ENCODE results near the gene PPP2R5C. TPM values are rescaled to one million over a fixed set of nuclear protein-coding genes. Genes with fewer than 3 reads are reported as not detected.
"Not testable (repeated sequence)": the region's sequence is repeated elsewhere in the genome, so short reads cannot be mapped to it uniquely, and the experiment has no call there.

Gene PPP2R5C
- total RNA-seq, 1 donor from 2014 or later = 134 TPM

DNA sequence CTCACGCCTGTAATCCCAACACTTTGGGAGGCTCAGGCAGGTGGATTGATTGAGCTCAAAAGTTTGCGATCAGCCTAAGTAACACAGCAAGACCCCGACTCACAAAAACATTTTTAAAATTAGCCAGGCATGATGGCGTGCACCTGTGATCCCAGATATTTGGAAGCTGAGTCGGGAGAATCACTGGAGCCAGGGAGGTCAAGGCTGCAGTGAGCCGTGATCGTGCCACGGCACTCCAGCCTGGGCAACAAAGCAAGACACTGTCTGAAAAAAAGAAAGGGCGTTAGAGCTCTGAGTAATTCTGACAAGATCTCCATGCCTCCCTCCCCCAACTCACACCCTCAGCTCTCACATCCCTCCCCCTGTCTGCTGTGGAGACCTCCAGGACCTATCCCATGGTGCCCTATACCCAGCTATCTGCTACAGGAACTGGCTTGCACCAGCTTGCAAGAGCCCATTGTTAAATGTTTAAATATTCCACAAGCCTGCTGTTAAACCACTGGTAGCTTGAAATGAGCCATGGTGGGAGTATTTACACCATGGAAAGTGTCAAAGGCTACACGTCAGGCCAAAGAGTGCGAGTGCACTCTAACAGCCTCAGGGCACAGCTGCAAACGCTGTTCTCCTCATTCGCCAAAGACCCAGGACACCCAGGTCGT, 35.1 kb upstream of the PPP2R5C start:
- no peak overlapping the region for H3K27ac Mint-ChIP-seq (ENCODE audit: unreplicated experiment)

DNA sequence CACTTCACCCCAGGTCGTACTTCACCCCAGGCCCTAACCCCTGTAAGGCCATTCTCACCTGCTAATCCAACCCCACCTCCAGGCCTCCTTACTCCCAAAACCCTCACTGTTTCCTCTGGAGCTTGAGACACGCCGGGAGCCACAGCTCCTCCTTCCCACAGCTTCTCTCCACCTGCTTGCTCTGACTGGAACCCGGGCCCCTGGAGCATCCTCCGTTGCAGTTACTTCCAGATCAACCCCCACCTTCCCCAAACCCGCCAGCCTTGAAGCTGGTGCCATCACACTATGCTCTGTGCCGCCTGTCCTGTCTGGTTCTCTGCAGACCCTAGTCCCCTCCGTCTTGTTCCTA, 34.6 kb upstream of the PPP2R5C start:
- TF ChIP-seq, protein P1, sequence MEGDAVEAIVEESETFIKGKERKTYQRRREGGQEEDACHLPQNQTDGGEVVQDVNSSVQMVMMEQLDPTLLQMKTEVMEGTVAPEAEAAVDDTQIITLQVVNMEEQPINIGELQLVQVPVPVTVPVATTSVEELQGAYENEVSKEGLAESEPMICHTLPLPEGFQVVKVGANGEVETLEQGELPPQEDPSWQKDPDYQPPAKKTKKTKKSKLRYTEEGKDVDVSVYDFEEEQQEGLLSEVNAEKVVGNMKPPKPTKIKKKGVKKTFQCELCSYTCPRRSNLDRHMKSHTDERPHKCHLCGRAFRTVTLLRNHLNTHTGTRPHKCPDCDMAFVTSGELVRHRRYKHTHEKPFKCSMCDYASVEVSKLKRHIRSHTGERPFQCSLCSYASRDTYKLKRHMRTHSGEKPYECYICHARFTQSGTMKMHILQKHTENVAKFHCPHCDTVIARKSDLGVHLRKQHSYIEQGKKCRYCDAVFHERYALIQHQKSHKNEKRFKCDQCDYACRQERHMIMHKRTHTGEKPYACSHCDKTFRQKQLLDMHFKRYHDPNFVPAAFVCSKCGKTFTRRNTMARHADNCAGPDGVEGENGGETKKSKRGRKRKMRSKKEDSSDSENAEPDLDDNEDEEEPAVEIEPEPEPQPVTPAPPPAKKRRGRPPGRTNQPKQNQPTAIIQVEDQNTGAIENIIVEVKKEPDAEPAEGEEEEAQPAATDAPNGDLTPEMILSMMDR (conservative IDR thresholded peaks at IDR 0.05) = no peak
- Mint-ChIP-seq H3K4me3 (no peak overlapping the region), H3K27ac (ENCODE audit: unreplicated experiment) (no peak overlapping the region), H3K36me3 (ENCODE audit: low read depth) (no peaks in the 10 kb centered on the region), H3K4me1 (peaks cover 20% of the 10 kb centered on the region), H3K27me3 (ENCODE audit: low read depth) (no peaks in the 10 kb centered on the region), H3K9me3 (peaks cover 5% of the 10 kb centered on the region)
- DNase-seq (ENCODE audit: low read depth, low spot score) = no peak

More for the DNA sequence above, 35.1 kb upstream of the PPP2R5C start:
- Mint-ChIP-seq H3K4me3 (no peak overlapping the region), H3K9me3 (peaks cover 5% of the 10 kb centered on the region), H3K27me3 (ENCODE audit: low read depth) (no peaks in the 10 kb centered on the region), H3K4me1 (peaks cover 22% of the 10 kb centered on the region), H3K36me3 (ENCODE audit: low read depth) (no peaks in the 10 kb centered on the region)
- no peak for DNase-seq (ENCODE audit: low read depth, low spot score)
- TF ChIP-seq, protein P1 (conservative IDR thresholded peaks at IDR 0.05) = no peak

DNA sequence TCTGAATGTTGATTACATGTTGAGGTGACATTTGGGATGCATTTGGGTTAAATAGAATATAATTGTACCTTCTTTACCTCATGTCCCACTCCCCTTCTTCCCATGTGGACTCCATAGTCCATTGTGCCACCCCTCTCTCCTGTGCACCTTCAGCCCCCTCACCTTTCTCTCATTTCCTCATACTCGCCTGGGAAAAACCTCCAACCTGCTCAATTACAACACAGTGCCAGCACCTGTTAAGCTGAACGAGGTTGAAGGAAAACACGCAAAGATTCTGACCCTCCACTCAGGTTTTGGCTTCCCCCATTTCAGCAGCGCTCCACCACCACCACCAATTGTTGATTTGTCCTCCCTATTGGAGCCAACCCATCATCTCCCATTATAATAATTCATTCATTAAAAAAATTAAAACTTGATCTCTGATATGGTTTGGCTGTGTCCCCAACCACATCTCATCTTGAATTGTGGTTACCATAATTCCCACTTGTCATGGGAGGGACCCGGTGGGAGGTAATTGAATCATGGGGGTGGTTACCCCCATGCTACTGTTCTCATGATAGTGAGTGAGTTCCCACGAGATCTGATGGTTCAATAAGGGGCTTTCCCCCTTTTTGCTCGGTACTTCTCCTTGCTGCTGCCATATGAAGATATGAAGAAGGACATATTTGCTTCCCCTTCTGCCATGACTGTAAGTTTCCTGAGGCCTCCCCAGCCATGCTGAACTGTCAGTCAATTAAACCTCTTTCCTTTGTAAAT, 33.7 kb upstream of the PPP2R5C start:
- Mint-ChIP-seq H3K27me3 (ENCODE audit: low read depth) (no peaks in the 10 kb centered on the region), H3K4me3 (no peak overlapping the region), H3K27ac (ENCODE audit: unreplicated experiment) (no peak overlapping the region), H3K9me3 (peaks cover 3% of the 10 kb centered on the region), H3K4me1 (peaks cover 13% of the 10 kb centered on the region), H3K36me3 (ENCODE audit: low read depth) (no peaks in the 10 kb centered on the region)
- TF ChIP-seq, protein P1 (conservative IDR thresholded peaks at IDR 0.05) = no peak
- DNase-seq (ENCODE audit: low read depth, low spot score) = no peak

DNA sequence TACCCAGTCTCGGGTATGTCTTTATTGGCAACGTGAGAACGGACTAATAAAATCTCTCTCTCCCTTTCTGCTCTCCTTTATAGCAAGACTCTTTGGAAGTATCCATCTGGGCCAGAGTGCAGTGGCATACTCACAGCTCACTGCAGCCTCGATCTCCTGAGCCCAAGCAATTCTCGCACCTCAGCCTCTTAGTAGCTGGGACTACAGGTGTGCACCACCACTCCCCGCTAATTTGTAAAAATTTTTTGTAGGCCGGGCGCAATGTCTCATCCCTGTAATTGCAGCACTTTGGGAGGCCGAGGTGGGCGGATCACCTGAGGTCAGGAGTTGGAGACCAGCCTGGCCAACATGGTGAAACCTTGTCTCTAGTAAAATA, 33.2 kb upstream of the PPP2R5C start:
- no peak overlapping the region for H3K4me3 Mint-ChIP-seq
- peaks cover 13% of the 10 kb centered on the region for H3K4me1 Mint-ChIP-seq
- no peaks in the 10 kb centered on the region for H3K9me3 Mint-ChIP-seq
- no peaks in the 10 kb centered on the region for H3K27me3 Mint-ChIP-seq (ENCODE audit: low read depth)
- TF ChIP-seq, protein P1 (conservative IDR thresholded peaks at IDR 0.05) = no peak
- no peak overlapping the region for H3K27ac Mint-ChIP-seq (ENCODE audit: unreplicated experiment)
- H3K36me3 Mint-ChIP-seq (ENCODE audit: low read depth) = no peaks in the 10 kb centered on the region
- DNase-seq (ENCODE audit: low read depth, low spot score) = no peak

DNA sequence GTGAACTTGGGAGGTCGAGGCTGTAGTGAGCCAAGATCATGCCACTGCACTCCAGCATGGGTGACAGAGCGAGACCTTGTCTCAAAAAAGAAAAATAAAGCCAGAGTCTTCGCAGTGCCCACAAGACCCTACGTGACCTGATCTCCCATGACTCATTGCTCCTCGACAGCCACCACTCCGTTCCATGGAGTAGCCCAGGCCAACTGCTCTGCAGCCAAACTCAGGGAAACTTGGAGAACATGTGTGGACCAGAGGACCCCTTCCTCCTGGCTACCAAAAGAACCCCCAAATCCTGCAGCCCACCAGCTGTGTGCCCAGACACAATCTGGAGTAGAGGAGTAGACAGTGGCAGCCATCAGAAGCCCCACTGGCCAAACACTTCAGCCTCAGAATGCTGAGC, 32.1 kb upstream of the PPP2R5C start:
- Mint-ChIP-seq H3K27ac (ENCODE audit: unreplicated experiment) (no peak overlapping the region), H3K36me3 (ENCODE audit: low read depth) (no peaks in the 10 kb centered on the region), H3K4me1 (peaks cover 13% of the 10 kb centered on the region), H3K27me3 (ENCODE audit: low read depth) (no peaks in the 10 kb centered on the region), H3K4me3 (no peak overlapping the region), H3K9me3 (no peaks in the 10 kb centered on the region)
- TF ChIP-seq, protein P1 (conservative IDR thresholded peaks at IDR 0.05) = no peak
- no peak for DNase-seq (ENCODE audit: low read depth, low spot score)

DNA sequence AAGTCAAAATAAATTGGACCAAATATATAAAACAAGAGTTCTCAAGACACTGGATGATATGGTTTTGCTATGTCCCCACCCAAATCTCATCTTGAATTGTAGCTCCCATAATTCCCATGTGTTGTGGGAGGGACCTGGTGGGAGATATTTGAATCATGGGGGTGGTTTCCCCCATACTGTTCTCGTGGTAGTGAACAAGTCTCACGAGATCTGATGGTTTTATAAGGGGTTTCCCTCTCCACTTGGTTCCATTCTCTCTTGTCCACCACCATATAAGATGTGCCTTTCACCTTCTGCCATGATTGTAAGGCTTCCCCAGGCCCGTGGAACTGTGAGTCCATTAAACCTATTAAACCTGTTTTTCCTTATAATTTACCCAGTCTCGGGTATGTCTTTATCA, 31.4 kb upstream of the PPP2R5C start:
- not testable (repeated sequence) for H3K36me3 Mint-ChIP-seq (ENCODE audit: low read depth); DNase-seq (ENCODE audit: low read depth, low spot score); H3K27ac Mint-ChIP-seq (ENCODE audit: unreplicated experiment); H3K9me3 Mint-ChIP-seq; H3K27me3 Mint-ChIP-seq (ENCODE audit: low read depth); H3K4me3 Mint-ChIP-seq
- peaks cover 13% of the 10 kb centered on the region for H3K4me1 Mint-ChIP-seq

Measured in neural crest cell (in vitro differentiated cells).